H1 (cell line): ENCODE results near the gene NCLN. TPM values are rescaled to one million over a fixed set of nuclear protein-coding genes. Genes with fewer than 3 reads are reported as not detected.

Experiments
- CTCF ChIA-PET: fragments of 300-600 bp; sonication (Branson Sonifier 250); formaldehyde crosslinking; loops from one replicate; lab custom pipeline; 2021; ENCODE audit not compliant: partially characterized antibody; lab: Charles Lee
- POLR2A ChIA-PET: fragments of 300-600 bp; sonication (Branson Sonifier 250); formaldehyde crosslinking; loops from one replicate; lab custom pipeline; 2021; ENCODE audit warnings: inconsistent platforms; ENCODE audit not compliant: partially characterized antibody; lab: Charles Lee
- DNase-seq, 2 experiments: peaks; one replicate each; pipeline versions ENCODE4 v3.0.0 to v3.0.0-alpha.2; 2010 to 2022; ENCODE audit warnings: low spot score in 2 of 2, low read depth in 1 of 2, mixed read lengths in 1 of 2
- FAIRE-seq: peaks from 2 replicates; lab custom pipeline; 2011; peaks lifted over from hg19 to GRCh38; lab: Jason Lieb, UNC
- H2AFZ ChIP-seq: 2 replicates; pipeline ENCODE4 v1.8.1; 2012; ENCODE audit warnings: low read length, inconsistent platforms
- H2AK5ac ChIP-seq: 2 replicates; pipeline ENCODE4 v1.6.1; 2013; ENCODE audit warnings: low read depth, low read length
- H2BK120ac ChIP-seq: replicated peaks from 2 replicates; pipeline ENCODE3; 2013; ENCODE audit warnings: low read depth, low read length, inconsistent platforms
- H2BK12ac ChIP-seq: 2 replicates; pipeline ENCODE4 v1.6.1; 2013; ENCODE audit warnings: low read depth, low read length
- H2BK15ac ChIP-seq: 2 replicates; pipeline ENCODE4 v1.6.1; 2013; ENCODE audit warnings: low read length
- H2BK20ac ChIP-seq: 2 replicates; pipeline ENCODE4 v1.6.1; 2013; ENCODE audit warnings: low read length
- H2BK5ac ChIP-seq: 2 replicates; pipeline ENCODE4 v1.6.1; 2013; ENCODE audit warnings: low read depth, low read length
- H3K14ac ChIP-seq: 2 replicates; pipeline ENCODE4 v1.6.1; 2013; ENCODE audit warnings: inconsistent platforms; ENCODE audit not compliant: insufficient read length
- H3K18ac ChIP-seq: 2 replicates; pipeline ENCODE4 v1.6.1; 2013; ENCODE audit warnings: low read length; ENCODE audit errors: extremely low read depth
- H3K23ac ChIP-seq: 2 replicates; pipeline ENCODE4 v1.6.1; 2013; ENCODE audit warnings: inconsistent platforms; ENCODE audit not compliant: insufficient read length
- H3K23me2 ChIP-seq: 2 replicates; pipeline ENCODE4 v1.6.1; 2013; ENCODE audit warnings: low read depth, low read length
- H3K27ac ChIP-seq: 2 replicates; pipeline ENCODE4 v1.6.1; 2011; ENCODE audit warnings: low read depth, low read length, inconsistent platforms
- H3K27me3 ChIP-seq, 4 experiments: replicated peaks in 1 of 4; 1 replicate in 1 of 4; 2 replicates in 3 of 4; pipeline versions ENCODE4 v1.6.1 to v1.8.1; 2011 to 2013; ENCODE audit warnings: low read length in 3 of 4, mild to moderate bottlenecking in 3 of 4, inconsistent platforms in 2 of 4, mixed read lengths in 2 of 4, moderate library complexity in 1 of 4; ENCODE audit not compliant: control insufficient read depth in 3 of 4, insufficient read depth in 3 of 4; ENCODE audit errors: extremely low read depth in 1 of 4
- H3K36me3 ChIP-seq, 4 experiments: 2 replicates each; pipeline versions ENCODE4 v1.6.1 to v1.8.1; 2011 to 2013; ENCODE audit warnings: mild to moderate bottlenecking in 4 of 4, low read length in 3 of 4, moderate library complexity in 2 of 4, control low read depth in 1 of 4, inconsistent platforms in 1 of 4; ENCODE audit not compliant: insufficient read depth in 4 of 4, control insufficient read depth in 2 of 4
- H3K4ac ChIP-seq: replicated peaks from 2 replicates; pipeline ENCODE3; 2013; ENCODE audit warnings: low read length, low read depth, mixed read lengths, inconsistent platforms; ENCODE audit not compliant: insufficient read length
- H3K4me1 ChIP-seq, 4 experiments: replicated peaks in 1 of 4; 1 replicate in 1 of 4; 2 replicates in 3 of 4; pipeline versions ENCODE4 v1.6.1 to v1.8.1; 2011 to 2013; ENCODE audit warnings: low read length in 3 of 4, inconsistent platforms in 2 of 4, mixed read lengths in 1 of 4; ENCODE audit not compliant: insufficient read depth in 4 of 4, control insufficient read depth in 3 of 4
- H3K4me2 ChIP-seq, 2 experiments: 2 replicates each; pipeline versions ENCODE4 v1.6.1 to v1.8.1; 2011 to 2013; ENCODE audit warnings: low read depth in 2 of 2, low read length in 2 of 2, control low read depth in 1 of 2, inconsistent platforms in 1 of 2, mild to moderate bottlenecking in 1 of 2; ENCODE audit not compliant: insufficient read depth in 1 of 2
- H3K4me3 ChIP-seq, 4 experiments: fragments of 200-600, 300-600 bp in 1 of 4; sonication (generic), shearing (Covaris generic), sonication (Bioruptor Twin) in 1 of 4; 2 replicates each; pipeline versions ENCODE4 v1.5.1 to v1.8.1; 2011 to 2016; ENCODE audit warnings: low read length in 4 of 4, low read depth in 3 of 4, control low read depth in 2 of 4, inconsistent platforms in 2 of 4, mild to moderate bottlenecking in 2 of 4, mixed read lengths in 1 of 4, moderate library complexity in 1 of 4; ENCODE audit not compliant: insufficient read depth in 2 of 4; ENCODE audit errors: extremely low read depth in 1 of 4
- H3K56ac ChIP-seq: replicated peaks from 2 replicates; pipeline ENCODE3; 2013; ENCODE audit warnings: low read depth, mild to moderate bottlenecking, mixed read lengths, low read length, inconsistent platforms; ENCODE audit not compliant: insufficient read length
- H3K79me1 ChIP-seq: 2 replicates; pipeline ENCODE4 v1.6.1; 2013; ENCODE audit warnings: low read depth, low read length, control low read depth
- H3K79me2 ChIP-seq, 2 experiments: 2 replicates each; pipeline versions ENCODE4 v1.6.1 to v1.8.1; 2012 to 2013; ENCODE audit warnings: low read length in 2 of 2, mild to moderate bottlenecking in 2 of 2, inconsistent platforms in 1 of 2; ENCODE audit not compliant: insufficient read depth in 2 of 2, control insufficient read depth in 1 of 2
- H3K9ac ChIP-seq, 4 experiments: replicated peaks in 1 of 4; 1 replicate in 1 of 4; 2 replicates in 3 of 4; pipeline versions ENCODE4 v1.6.1 to v1.8.1; 2011 to 2013; ENCODE audit warnings: low read depth in 3 of 4, low read length in 3 of 4, control low read depth in 2 of 4, mild to moderate bottlenecking in 2 of 4, moderate library complexity in 2 of 4, inconsistent platforms in 1 of 4; ENCODE audit errors: extremely low read depth in 1 of 4
- H3K9me3 ChIP-seq, 2 experiments: 2 replicates each; pipeline versions ENCODE4 v1.6.1 to v1.8.1; 2012 to 2013; ENCODE audit warnings: mild to moderate bottlenecking in 2 of 2, moderate library complexity in 2 of 2, control low read depth in 1 of 2, inconsistent platforms in 1 of 2, low read depth in 1 of 2, low read length in 1 of 2, mixed read lengths in 1 of 2; ENCODE audit not compliant: insufficient read depth in 2 of 2
- H4K20me1 ChIP-seq, 2 experiments: replicated peaks in 1 of 2; 2 replicates each; pipeline versions ENCODE3 to v1.8.1; 2011 to 2013; ENCODE audit warnings: inconsistent platforms in 2 of 2, low read length in 2 of 2, mild to moderate bottlenecking in 1 of 2; ENCODE audit not compliant: insufficient read depth in 2 of 2, control insufficient read depth in 1 of 2
- H4K5ac ChIP-seq: 2 replicates; pipeline ENCODE4 v1.6.1; 2013; ENCODE audit warnings: low read length, low read depth, mixed read lengths, inconsistent platforms; ENCODE audit not compliant: insufficient read length
- H4K8ac ChIP-seq: 2 replicates; pipeline ENCODE4 v1.8.0; 2013; ENCODE audit warnings: mild to moderate bottlenecking, moderate library complexity, low read length, inconsistent platforms; ENCODE audit not compliant: insufficient read depth; ENCODE audit errors: extremely low read depth
- H4K91ac ChIP-seq: replicated peaks from 2 replicates; pipeline ENCODE3; 2013; ENCODE audit warnings: low read length, mixed read lengths, inconsistent platforms; ENCODE audit not compliant: insufficient read length
- ASH2L ChIP-seq: fragments of 200-600, 300-600 bp; sonication (generic); IDR thresholded peaks from one replicate; pipeline ENCODE4 v1.7.1; 2017; ENCODE audit warnings: low read length
- POLR2AphosphoS5 ChIP-seq: IDR thresholded peaks from 2 replicates; pipeline ENCODE4 v1.6.1; 2011; ENCODE audit warnings: low read depth, low read length
- SP4 ChIP-seq: IDR thresholded peaks from 2 replicates; pipeline ENCODE4 v1.6.1; 2012; ENCODE audit warnings: low read length, inconsistent platforms
- TAF1 ChIP-seq: IDR thresholded peaks from 2 replicates; pipeline ENCODE4 v1.6.1; 2011; ENCODE audit warnings: mild to moderate bottlenecking, low read depth, low read length
- WGBS, 2 experiments: shearing (Covaris generic) in 1 of 2; methylation state at CpG; one replicate each; pipeline versions ENCODE4 v1.1.6 to v1.1.7; 2013 to 2015; ENCODE audit warnings: low lambda C conversion rate in 2 of 2, mixed read lengths in 2 of 2, inconsistent platforms in 1 of 2, low coverage in 1 of 2, missing lambda C conversion rate in 1 of 2; ENCODE audit not compliant: insufficient replicate concordance in 2 of 2, insufficient coverage in 1 of 2, insufficient read length in 1 of 2; ENCODE audit errors: extremely low coverage in 1 of 2, missing lambda C conversion rate in 1 of 2; 5-methylcytosine and 5-hydroxymethylcytosine counted together
- long read RNA-seq, 2 experiments: library from RNA in 1 of 2; library from capped mRNA in 1 of 2; stranded (forward); transcript quantifications; one replicate each; pipeline ENCODE4 v2.0.0, GENCODE V29; 2021; ENCODE audit warnings: inconsistent platforms in 1 of 2
- polyA minus RNA-seq, 3 experiments: library from RNA; depleted of rRNA, polyadenylated mRNA; stranded (reverse); fragments of >200 nt; gene quantifications; 1 replicate in 2 of 3; 2 replicates in 1 of 3; pipeline ENCODE4 v1.2.3, GENCODE V29; 2011
- polyA plus RNA-seq, 7 experiments: library from polyadenylated mRNA; depleted of rRNA in 3 of 7; stranded (reverse) in 5 of 7; unstranded in 2 of 7; fragments of >200 nt in 5 of 7; fragments of 200-250 nt in 2 of 7; gene quantifications; 1 replicate in 5 of 7; 2 replicates in 1 of 7; 4 replicates in 1 of 7; pipeline versions ENCODE4 v1.2.1 to v1.2.3, GENCODE V29; 2011 to 2013; ENCODE audit warnings: missing spikeins in 2 of 7, mixed read lengths in 2 of 7
- total RNA-seq: library from RNA; stranded (reverse); fragmentation: NEBNext Ultra II Directional; extraction: Animal tissue kit (Norgen Biotek cat#: 25700); gene quantifications from 2 replicates; pipeline ENCODE4 v1.2.1, GENCODE V29; 2021
- TF ChIP-seq, protein P1 (sequence below): IDR thresholded peaks from 2 replicates; pipeline ENCODE4 v1.6.1; 2012; ENCODE audit warnings: inconsistent platforms

Gene NCLN, protein sequence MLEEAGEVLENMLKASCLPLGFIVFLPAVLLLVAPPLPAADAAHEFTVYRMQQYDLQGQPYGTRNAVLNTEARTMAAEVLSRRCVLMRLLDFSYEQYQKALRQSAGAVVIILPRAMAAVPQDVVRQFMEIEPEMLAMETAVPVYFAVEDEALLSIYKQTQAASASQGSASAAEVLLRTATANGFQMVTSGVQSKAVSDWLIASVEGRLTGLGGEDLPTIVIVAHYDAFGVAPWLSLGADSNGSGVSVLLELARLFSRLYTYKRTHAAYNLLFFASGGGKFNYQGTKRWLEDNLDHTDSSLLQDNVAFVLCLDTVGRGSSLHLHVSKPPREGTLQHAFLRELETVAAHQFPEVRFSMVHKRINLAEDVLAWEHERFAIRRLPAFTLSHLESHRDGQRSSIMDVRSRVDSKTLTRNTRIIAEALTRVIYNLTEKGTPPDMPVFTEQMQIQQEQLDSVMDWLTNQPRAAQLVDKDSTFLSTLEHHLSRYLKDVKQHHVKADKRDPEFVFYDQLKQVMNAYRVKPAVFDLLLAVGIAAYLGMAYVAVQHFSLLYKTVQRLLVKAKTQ
- total RNA-seq, result 103 and 105 TPM in 2 replicates
- polyA plus RNA-seq (2011; rRNA removed), result 89.2 and 119 TPM in 2 replicates
- 75.6 TPM for polyA plus RNA-seq (2011; cell fraction: cytosol; rRNA removed)
- 144 TPM for polyA plus RNA-seq (2011; cell fraction: nucleus; rRNA removed)
- 69.2 to 103 TPM (median 103 TPM) in 4 replicates for polyA plus RNA-seq (2012, experiment 1 of 2)
- 80.4 TPM for polyA plus RNA-seq (2012, experiment 2 of 2)
- 121 TPM for polyA plus RNA-seq (2013, experiment 1 of 2)
- polyA plus RNA-seq (2013, experiment 2 of 2), result 121 TPM
- 50.0 and 55.6 TPM in 2 replicates for polyA minus RNA-seq (2011; rRNA and poly(A)+ RNA removed)
- polyA minus RNA-seq (2011; cell fraction: cytosol; rRNA and poly(A)+ RNA removed), result 68.7 TPM
- polyA minus RNA-seq (2011; cell fraction: nucleus; rRNA and poly(A)+ RNA removed), result 52.1 TPM
- long read RNA-seq, experiment 1, full-length matches to known transcripts, result 16 of 106 reads
- long read RNA-seq, experiment 1, partial matches to known transcripts, result 25 of 106 reads
- long read RNA-seq, experiment 1, other reads (novel, unspliced or antisense), result 65 of 106 reads
- long read RNA-seq, experiment 2, partial matches to known transcripts, result 0 of 9 reads
- long read RNA-seq, experiment 2, other reads (novel, unspliced or antisense), result 9 of 9 reads

DNA sequence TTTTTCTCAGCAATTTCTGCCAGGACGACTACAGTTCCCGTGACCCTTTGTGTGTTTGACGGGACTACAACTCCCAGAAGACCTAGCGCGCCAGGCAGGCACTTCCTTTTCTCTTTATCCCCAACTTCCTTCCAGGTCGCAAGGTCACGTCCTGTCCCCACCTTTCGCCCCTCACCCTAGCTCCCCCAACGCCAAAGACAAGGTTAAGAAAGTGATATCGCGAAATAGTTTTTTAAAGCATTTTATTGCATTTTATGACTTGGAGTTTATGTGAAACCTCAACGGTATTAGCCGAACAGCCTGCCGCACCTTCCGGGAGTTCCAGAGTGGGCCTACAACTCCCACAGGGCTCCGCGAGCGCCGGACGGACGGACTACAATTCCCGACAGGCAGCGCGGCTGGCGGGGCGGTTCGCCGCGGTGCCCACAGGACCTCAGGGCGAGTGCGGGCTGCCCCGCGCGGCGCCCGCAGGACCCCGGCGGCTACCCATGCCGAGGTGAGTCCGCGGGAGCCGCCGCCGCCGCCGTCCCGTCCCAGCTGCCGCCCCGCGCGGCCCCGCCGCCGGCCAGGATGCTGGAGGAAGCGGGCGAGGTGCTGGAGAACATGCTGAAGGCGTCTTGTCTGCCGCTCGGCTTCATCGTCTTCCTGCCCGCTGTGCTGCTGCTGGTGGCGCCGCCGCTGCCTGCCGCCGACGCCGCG lies at the start of gene NCLN:
TSS of gene NCLN (plus strand) at position 470 of the 699 bp plus-strand sequence. CDS start at position 571, 101 bp downstream.
- H3K27ac ChIP-seq, result peak within 1 kb of the TSS; percentile 74
- H3K9ac ChIP-seq, result peak within 1 kb of the TSS; percentile 75 to 89 (median 79)
- FAIRE-seq (peak; percentile 100), DNase-seq (peak; percentile 70 to 95)
- H4K5ac ChIP-seq, result peak within 1 kb of the TSS; percentile 85
- peaks cover 0 to 16% (median 10%) of the 10 kb centered on the region in 4 experiments; a peak in 6 of 7 replicates for H3K4me1 ChIP-seq
- WGBS, 2 experiments, result 1% methylated on average over 43 of the region's 69 CpGs; no CpG with 5 or more reads in 1 of the 2 experiments
- H3K36me3 ChIP-seq, result no peaks in the 10 kb centered on the region; a peak in 1 of 8 replicates
- peak within 1 kb of the TSS; percentile 98 for H2AFZ ChIP-seq
- H3K4me3 ChIP-seq, result peak within 1 kb of the TSS; percentile 71 to 94 (median 78)
- H2BK20ac ChIP-seq, result no peak within 1 kb of the TSS
- no peaks in the 10 kb centered on the region for H3K9me3 ChIP-seq
- H2BK120ac ChIP-seq, result peak within 1 kb of the TSS; percentile 68
- peak within 1 kb of the TSS; percentile 51 for H3K56ac ChIP-seq
- no peak within 1 kb of the TSS for H2BK15ac ChIP-seq
- peaks cover 30% of the 10 kb centered on the region for H3K79me1 ChIP-seq
- peaks cover 8% of the 10 kb centered on the region; the same call in 1 of the 2 replicates for H3K23me2 ChIP-seq
- H3K14ac ChIP-seq, result no peak within 1 kb of the TSS
- H3K23ac ChIP-seq, result no peak within 1 kb of the TSS
- no peak within 1 kb of the TSS; the same call in 1 of the 2 replicates for H2AK5ac ChIP-seq
- H4K8ac ChIP-seq, result peak within 1 kb of the TSS; percentile 63
- POLR2A ChIA-PET, result interaction anchor here (1.4 to 1.6 kb wide), 2 partner anchors 25 to 57 kb away, joined by 3 to 7 read pairs; no protein-coding TSS in a partner anchor
- H3K4ac ChIP-seq, result no peak within 1 kb of the TSS
- peak within 1 kb of the TSS; percentile 84; the same call in 1 of the 2 replicates for H2BK12ac ChIP-seq
- H3K79me2 ChIP-seq, result peaks cover 13 to 48% of the 10 kb centered on the region in 2 experiments
- peak within 1 kb of the TSS; percentile 85 for H4K91ac ChIP-seq
- H3K4me2 ChIP-seq, result peak within 1 kb of the TSS; percentile 67 to 97
- CTCF ChIA-PET, result interaction anchor here (1.3 to 1.7 kb wide), 2 partner anchors 22 to 25 kb away, joined by 5 read pairs; no protein-coding TSS in a partner anchor
- peak within 1 kb of the TSS; percentile 94 for H2BK5ac ChIP-seq
- peaks cover 28 to 32% of the 10 kb centered on the region in 2 experiments for H4K20me1 ChIP-seq
- no peaks in the 10 kb centered on the region for H3K27me3 ChIP-seq
- peak within 1 kb of the TSS; percentile 80 for H3K18ac ChIP-seq
- TF ChIP-seq ASH2L, result peak; percentile 63
- TF ChIP-seq, protein P1, sequence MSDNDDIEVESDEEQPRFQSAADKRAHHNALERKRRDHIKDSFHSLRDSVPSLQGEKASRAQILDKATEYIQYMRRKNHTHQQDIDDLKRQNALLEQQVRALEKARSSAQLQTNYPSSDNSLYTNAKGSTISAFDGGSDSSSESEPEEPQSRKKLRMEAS, result peak; percentile 71; the same call in 1 of the 2 replicates
- peak; percentile 97 for TF ChIP-seq SP4
- TF ChIP-seq POLR2AphosphoS5, result peak; percentile 65; the same call in 1 of the 2 replicates
- TF ChIP-seq TAF1, result peak; percentile 76
